IgD-negative memory B cell (primary cell): ENCODE results near the gene LRP2BP. TPM values are rescaled to one million over a fixed set of nuclear protein-coding genes. Genes with fewer than 3 reads are reported as not detected.
A peak's percentile ranks its signal among the peaks of the same experiment; 100 is the strongest.

Experiments used
- H3K27ac Mint-ChIP-seq, 3 donors: one replicate each; pipeline ENCODE4 v1.8.0; 2020 to 2022; ENCODE audit warnings: mild to moderate bottlenecking in 3 of 3, mixed read lengths in 3 of 3, moderate library complexity in 1 of 3
- H3K27me3 Mint-ChIP-seq: one replicate; pipeline ENCODE4 v1.8.0; 2021; ENCODE audit warnings: mixed read lengths
- H3K36me3 Mint-ChIP-seq: one replicate; pipeline ENCODE4 v1.8.0; 2020; ENCODE audit warnings: mild to moderate bottlenecking, mixed read lengths
- H3K4me1 Mint-ChIP-seq, 3 donors: one replicate each; pipeline ENCODE4 v1.8.0; 2020 to 2022; ENCODE audit warnings: mixed read lengths in 3 of 3, mild to moderate bottlenecking in 1 of 3
- H3K4me3 Mint-ChIP-seq, 4 donors: one replicate each; pipeline ENCODE4 v1.8.0; 2020 to 2022; ENCODE audit warnings: mild to moderate bottlenecking in 4 of 4, mixed read lengths in 4 of 4, moderate library complexity in 3 of 4
- H3K9me3 Mint-ChIP-seq, 3 donors: one replicate each; pipeline ENCODE4 v1.8.0; 2020 to 2021; ENCODE audit warnings: mixed read lengths in 3 of 3, mild to moderate bottlenecking in 1 of 3
- polyA plus RNA-seq: library from polyadenylated mRNA; unstranded; fragments of 300-500 nt; fragmentation: Illumina TruSeq; gene quantifications from one replicate; pipeline ENCODE4 v1.2.3, GENCODE V29; 2021

The LRP2BP gene
- polyA plus RNA-seq, 1 donor from 2014 or later = 0.89 TPM

GRCh38 chr4:185358959-185359358, 36.8 kb downstream of the LRP2BP start:
- no peak overlapping the region for H3K4me3 Mint-ChIP-seq

GRCh38 chr4:185358514-185358913, 37.2 kb downstream of the LRP2BP start:
- peak overlapping the region in 1 of 3 donors; percentile 94 for H3K27ac Mint-ChIP-seq
- peaks cover 4% of the 10 kb centered on the region for H3K36me3 Mint-ChIP-seq
- no peaks in the 10 kb centered on the region for H3K9me3 Mint-ChIP-seq
- H3K4me3 Mint-ChIP-seq = no peak overlapping the region
- peaks cover 0 to 10% (median 2%) of the 10 kb centered on the region in 3 donors for H3K4me1 Mint-ChIP-seq
- no peaks in the 10 kb centered on the region for H3K27me3 Mint-ChIP-seq

More at GRCh38 chr4:185358959-185359358, 36.8 kb downstream of the LRP2BP start:
- Mint-ChIP-seq H3K27ac (peak overlapping the region in 1 of 3 donors; percentile 94), H3K9me3 (no peaks in the 10 kb centered on the region), H3K27me3 (no peaks in the 10 kb centered on the region), H3K4me1 (peaks cover 0 to 10% (median 2%) of the 10 kb centered on the region in 3 donors), H3K36me3 (peaks cover 2% of the 10 kb centered on the region)

DNA sequence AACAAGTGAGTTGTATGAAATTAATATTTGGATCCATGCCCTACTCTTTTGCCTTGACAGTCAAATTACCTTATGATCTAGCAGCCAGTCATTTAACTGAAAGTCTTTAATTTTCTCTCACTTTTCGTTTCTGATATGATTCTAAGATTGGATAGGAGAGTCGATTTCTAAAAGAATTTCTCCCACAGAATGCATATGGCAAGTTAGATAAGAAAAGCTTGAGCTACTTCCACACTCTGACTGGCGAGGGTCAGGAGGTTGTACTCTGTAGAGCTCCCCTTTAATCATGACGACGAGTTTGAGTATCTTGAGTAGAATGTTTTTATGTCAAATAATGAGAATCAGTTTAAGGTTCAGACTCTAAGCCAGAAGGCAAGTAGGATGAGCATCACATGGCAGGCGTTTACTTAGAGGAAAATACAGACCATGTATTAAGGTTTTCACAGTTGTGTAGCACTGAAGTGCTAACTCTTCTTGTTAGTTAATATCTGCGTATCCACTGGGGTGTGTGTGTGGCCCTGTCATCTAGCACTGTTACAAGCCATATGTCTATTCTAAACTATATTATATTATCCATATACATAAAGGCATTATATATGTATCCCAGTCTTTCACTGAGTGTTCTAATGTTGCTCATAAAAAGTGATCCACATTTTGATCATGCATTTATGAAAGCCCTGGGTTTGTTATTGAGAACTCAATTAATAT, 37.8 kb downstream of the LRP2BP start:
- Mint-ChIP-seq H3K4me1 (peaks cover 1 to 10% (median 2%) of the 10 kb centered on the region in 3 donors), H3K4me3 (no peak overlapping the region), H3K27me3 (no peaks in the 10 kb centered on the region), H3K9me3 (no peaks in the 10 kb centered on the region), H3K27ac (peak overlapping the region in 2 of 3 donors; percentile 48 to 94), H3K36me3 (peaks cover 8% of the 10 kb centered on the region)

- Mint-ChIP-seq H3K4me3 (no peak overlapping the region), H3K36me3 (peaks cover 8% of the 10 kb centered on the region), H3K4me1 (peaks cover 1 to 16% (median 7%) of the 10 kb centered on the region in 3 donors), H3K27ac (no peak overlapping the region), H3K9me3 (no peaks in the 10 kb centered on the region), H3K27me3 (no peaks in the 10 kb centered on the region)
Measured at GRCh38 chr4:185357211-185357610, 38.5 kb downstream of the LRP2BP start.

DNA sequence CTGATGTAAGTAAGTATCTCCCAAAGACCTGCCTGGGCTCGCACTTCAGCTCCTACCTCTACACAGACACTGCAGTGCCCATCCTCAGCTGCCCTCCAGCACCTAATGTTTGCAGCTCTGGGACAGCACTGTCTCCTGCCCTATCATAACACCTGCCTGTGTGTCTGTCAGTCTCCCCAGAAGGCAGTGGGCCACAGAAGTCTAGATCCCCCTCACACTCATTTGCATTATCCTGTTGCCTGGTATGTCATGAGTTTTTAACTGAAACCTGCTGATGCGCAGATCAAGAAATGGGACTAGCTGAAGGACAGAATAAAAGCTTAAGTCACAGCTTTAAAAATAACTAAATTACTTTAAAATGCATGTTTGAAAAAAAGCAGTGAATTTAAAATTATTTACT, 43.0 kb downstream of the LRP2BP start:
- H3K4me3 Mint-ChIP-seq = no peak overlapping the region
- H3K36me3 Mint-ChIP-seq = peaks cover 20% of the 10 kb centered on the region
- peak overlapping the region in 2 of 3 donors; percentile 41 to 91 for H3K27ac Mint-ChIP-seq
- no peaks in the 10 kb centered on the region for H3K27me3 Mint-ChIP-seq
- peaks cover 12 to 27% (median 23%) of the 10 kb centered on the region in 3 donors for H3K4me1 Mint-ChIP-seq
- no peaks in the 10 kb centered on the region for H3K9me3 Mint-ChIP-seq

GRCh38 chr4:185352202-185352601, 43.5 kb downstream of the LRP2BP start:
- peaks cover 14 to 24% (median 23%) of the 10 kb centered on the region in 3 donors for H3K4me1 Mint-ChIP-seq
- no peaks in the 10 kb centered on the region for H3K27me3 Mint-ChIP-seq
- H3K9me3 Mint-ChIP-seq = no peaks in the 10 kb centered on the region
- H3K36me3 Mint-ChIP-seq = peaks cover 19% of the 10 kb centered on the region
- H3K27ac Mint-ChIP-seq = peak overlapping the region in 2 of 3 donors; percentile 41 to 91
- H3K4me3 Mint-ChIP-seq = peak overlapping the region in 1 of 4 donors; percentile 5

DNA sequence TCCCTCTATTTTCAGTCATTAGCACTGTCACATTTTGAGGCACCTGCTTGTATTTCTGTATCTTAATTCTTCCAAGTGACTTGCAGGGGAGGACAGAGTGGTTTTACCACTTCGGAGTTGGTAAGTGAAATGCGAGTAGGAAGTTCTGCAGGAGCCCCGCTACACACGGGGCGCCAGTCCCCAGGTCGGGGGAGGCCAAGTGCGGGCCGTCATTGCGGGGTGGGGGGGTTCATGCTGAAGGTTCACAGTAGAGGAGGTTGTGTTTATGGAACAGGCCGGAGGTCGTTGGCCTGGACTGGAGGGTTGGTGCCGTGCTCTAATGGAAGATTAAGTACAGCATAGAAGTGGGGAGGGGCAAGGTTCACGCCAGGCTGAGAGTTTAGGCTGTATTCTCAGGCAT, 44.0 kb downstream of the LRP2BP start:
- Mint-ChIP-seq H3K36me3 (peaks cover 22% of the 10 kb centered on the region), H3K27me3 (no peaks in the 10 kb centered on the region), H3K9me3 (no peaks in the 10 kb centered on the region), H3K4me1 (peaks cover 14 to 24% (median 23%) of the 10 kb centered on the region in 3 donors), H3K4me3 (no peak overlapping the region), H3K27ac (peak overlapping the region in 1 of 3 donors; percentile 82)

- H3K27me3 Mint-ChIP-seq = no peaks in the 10 kb centered on the region
- H3K36me3 Mint-ChIP-seq = peaks cover 16% of the 10 kb centered on the region
- H3K4me1 Mint-ChIP-seq = peaks cover 41 to 43% (median 42%) of the 10 kb centered on the region in 3 donors
- no peak overlapping the region for H3K4me3 Mint-ChIP-seq
- H3K9me3 Mint-ChIP-seq = no peaks in the 10 kb centered on the region
- peak overlapping the region in 1 of 3 donors; percentile 32 for H3K27ac Mint-ChIP-seq
Measured at GRCh38 chr4:185346975-185347601, 48.6 kb downstream of the LRP2BP start.

- H3K4me1 Mint-ChIP-seq = peaks cover 47 to 52% (median 48%) of the 10 kb centered on the region in 3 donors
- no peaks in the 10 kb centered on the region for H3K27me3 Mint-ChIP-seq
- no peaks in the 10 kb centered on the region for H3K9me3 Mint-ChIP-seq
- peak overlapping the region; percentile 4 to 82 (median 68) for H3K27ac Mint-ChIP-seq
- peak overlapping the region in 2 of 4 donors; percentile 69 to 84 for H3K4me3 Mint-ChIP-seq
- H3K36me3 Mint-ChIP-seq = peaks cover 13% of the 10 kb centered on the region
Measured at GRCh38 chr4:185344743-185345538, 50.8 kb downstream of the LRP2BP start.

DNA sequence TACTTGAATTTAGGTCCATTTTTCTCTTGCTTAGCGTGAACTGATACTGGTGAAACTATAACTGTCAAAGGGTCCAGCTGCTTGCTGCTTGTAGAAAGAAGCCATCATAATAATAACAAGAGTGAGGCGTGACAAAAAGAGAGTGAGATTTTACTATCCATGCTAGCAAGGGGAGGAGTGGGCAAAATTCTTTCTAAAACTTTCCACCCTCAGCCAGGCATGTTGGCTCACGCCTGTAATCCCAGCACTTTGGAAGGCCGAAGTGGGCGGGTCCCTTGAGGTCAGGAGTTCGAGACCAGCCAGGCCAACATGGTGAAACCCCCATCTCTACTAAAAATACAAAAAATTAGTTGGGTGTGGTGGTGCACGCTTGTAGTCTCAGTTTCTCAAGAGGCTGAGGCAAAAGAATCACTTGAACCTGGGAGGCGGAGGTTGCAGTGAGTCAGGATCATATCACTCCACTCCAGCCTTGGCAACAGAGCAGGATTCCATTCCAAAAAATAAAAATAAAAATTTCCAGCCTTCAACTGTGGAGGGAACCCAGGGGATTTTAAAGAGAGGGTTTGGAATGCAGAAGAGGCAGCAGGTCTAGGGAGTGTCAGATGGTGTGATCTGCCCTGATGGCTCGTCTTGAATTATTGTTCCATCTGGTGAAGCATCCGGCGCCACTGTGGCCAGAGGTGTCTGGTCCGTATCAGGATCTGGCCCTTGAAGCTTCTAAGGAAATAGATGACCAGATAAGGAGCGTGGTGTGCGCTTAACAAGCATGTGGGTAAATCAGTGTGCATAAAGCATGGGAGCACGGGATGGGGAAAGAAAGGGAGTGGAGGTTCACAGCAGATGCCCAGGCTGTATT, 51.8 kb downstream of the LRP2BP start:
- no peaks in the 10 kb centered on the region for H3K9me3 Mint-ChIP-seq
- no peaks in the 10 kb centered on the region for H3K27me3 Mint-ChIP-seq
- peaks cover 14% of the 10 kb centered on the region for H3K36me3 Mint-ChIP-seq
- H3K4me3 Mint-ChIP-seq = peak overlapping the region in 3 of 4 donors; percentile 1 to 69 (median 67)
- H3K27ac Mint-ChIP-seq = peak overlapping the region; percentile 4 to 82 (median 68)
- peaks cover 52 to 57% (median 52%) of the 10 kb centered on the region in 3 donors for H3K4me1 Mint-ChIP-seq

- H3K4me3 Mint-ChIP-seq = peak overlapping the region in 3 of 4 donors; percentile 42 to 74 (median 56)
- H3K9me3 Mint-ChIP-seq = peaks cover 0 to 5% (median 0%) of the 10 kb centered on the region in 3 donors
- peak overlapping the region in 2 of 3 donors; percentile 14 to 59 for H3K27ac Mint-ChIP-seq
- H3K36me3 Mint-ChIP-seq = peaks cover 13% of the 10 kb centered on the region
- H3K27me3 Mint-ChIP-seq = no peaks in the 10 kb centered on the region
- peaks cover 57 to 62% (median 61%) of the 10 kb centered on the region in 3 donors for H3K4me1 Mint-ChIP-seq
Measured at GRCh38 chr4:185341841-185342240, 53.9 kb downstream of the LRP2BP start.

- Mint-ChIP-seq H3K4me3 (peak overlapping the region in 2 of 4 donors; percentile 42 to 56), H3K27ac (peak overlapping the region in 2 of 3 donors; percentile 14 to 39), H3K36me3 (peaks cover 17% of the 10 kb centered on the region), H3K4me1 (peaks cover 61 to 67% (median 66%) of the 10 kb centered on the region in 3 donors), H3K27me3 (no peaks in the 10 kb centered on the region), H3K9me3 (peaks cover 0 to 10% (median 0%) of the 10 kb centered on the region in 3 donors)
Measured at GRCh38 chr4:185341377-185341776, 54.3 kb downstream of the LRP2BP start.

DNA sequence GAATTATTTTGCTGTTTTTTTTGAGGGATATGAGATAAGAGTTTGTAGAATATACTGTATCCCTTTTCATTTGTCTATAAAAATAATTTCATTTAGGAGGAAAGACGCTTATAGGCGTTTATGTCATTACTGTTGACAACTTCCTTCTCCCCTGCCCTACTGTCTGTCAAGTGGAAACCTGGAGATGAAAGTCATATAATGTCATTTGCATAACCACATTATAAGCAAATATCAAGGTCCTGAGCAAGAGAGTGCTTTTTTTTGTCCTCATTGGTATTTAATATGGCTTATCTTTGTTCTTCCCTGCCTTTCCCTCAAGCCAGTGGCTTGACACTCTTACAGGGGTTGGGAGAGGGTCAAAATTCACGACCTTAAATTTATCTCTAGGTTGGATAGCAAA, 55.8 kb downstream of the LRP2BP start:
- H3K27ac Mint-ChIP-seq = peak overlapping the region; percentile 5 to 16 (median 6)
- H3K4me1 Mint-ChIP-seq = peaks cover 60 to 69% (median 64%) of the 10 kb centered on the region in 3 donors
- peaks cover 0 to 11% (median 0%) of the 10 kb centered on the region in 3 donors for H3K9me3 Mint-ChIP-seq
- H3K36me3 Mint-ChIP-seq = peaks cover 19% of the 10 kb centered on the region
- H3K27me3 Mint-ChIP-seq = no peaks in the 10 kb centered on the region
- peak overlapping the region in 1 of 4 donors; percentile 10 for H3K4me3 Mint-ChIP-seq

DNA sequence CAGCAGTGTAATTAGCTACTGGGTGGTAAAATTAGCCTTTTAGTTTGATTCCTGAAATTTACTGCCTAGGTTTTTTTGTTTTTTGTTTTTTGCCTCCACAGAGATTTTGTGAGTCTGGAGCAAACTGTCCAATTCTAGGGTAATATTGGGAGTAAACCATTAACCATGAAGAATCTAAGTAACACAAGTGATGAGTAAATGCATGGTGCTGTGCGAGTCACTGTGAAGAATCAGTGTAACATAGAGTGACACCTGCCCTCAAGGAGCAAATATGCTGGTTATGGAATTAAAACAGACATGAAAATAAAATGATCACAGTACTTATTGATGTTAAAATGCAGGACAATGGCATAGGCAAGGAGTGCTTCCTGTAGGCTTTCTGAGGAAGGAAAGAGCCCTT, 60.1 kb downstream of the LRP2BP start:
- peaks cover 0 to 11% (median 0%) of the 10 kb centered on the region in 3 donors for H3K9me3 Mint-ChIP-seq
- H3K36me3 Mint-ChIP-seq = peaks cover 21% of the 10 kb centered on the region
- H3K27ac Mint-ChIP-seq = no peak overlapping the region
- H3K4me3 Mint-ChIP-seq = no peak overlapping the region
- H3K27me3 Mint-ChIP-seq = no peaks in the 10 kb centered on the region
- peaks cover 34 to 58% (median 36%) of the 10 kb centered on the region in 3 donors for H3K4me1 Mint-ChIP-seq
